Endothelial cell (in vitro differentiated cells): ENCODE measurements around the gene VIPR2. TPM values are rescaled to one million over a fixed set of nuclear protein-coding genes. Genes with fewer than 3 reads are reported as not detected.

Experiments used
- DNase-seq: peaks from one replicate; pipeline ENCODE4 v3.0.0; 2021; ENCODE audit warnings: low spot score
- H3K27ac Mint-ChIP-seq: one replicate; pipeline ENCODE4 v1.8.0; 2021; ENCODE audit warnings: mixed read lengths, inconsistent platforms; ENCODE audit not compliant: unreplicated experiment
- H3K27me3 Mint-ChIP-seq: one replicate; pipeline ENCODE4 v1.8.0; 2021; ENCODE audit warnings: mild to moderate bottlenecking, moderate library complexity, mixed read lengths, inconsistent platforms; ENCODE audit not compliant: unreplicated experiment
- H3K36me3 Mint-ChIP-seq: one replicate; pipeline ENCODE4 v1.8.0; 2021; ENCODE audit warnings: mild to moderate bottlenecking, low read depth, mixed read lengths, inconsistent platforms; ENCODE audit not compliant: unreplicated experiment
- H3K4me1 Mint-ChIP-seq: one replicate; pipeline ENCODE4 v1.8.0; 2021; ENCODE audit warnings: mild to moderate bottlenecking, mixed read lengths, inconsistent platforms; ENCODE audit not compliant: unreplicated experiment
- H3K4me3 Mint-ChIP-seq: one replicate; pipeline ENCODE4 v1.8.0; 2021; ENCODE audit warnings: mild to moderate bottlenecking, mixed read lengths, inconsistent platforms; ENCODE audit not compliant: unreplicated experiment
- H3K9me3 Mint-ChIP-seq: one replicate; pipeline ENCODE4 v1.8.0; 2021; ENCODE audit warnings: mixed read lengths, inconsistent platforms; ENCODE audit not compliant: unreplicated experiment
- CTCF ChIP-seq: fragments of 200-600 bp; sonication (generic); IDR thresholded peaks from one replicate; pipeline ENCODE4 v1.5.0; 2021; ENCODE audit warnings: antibody characterized with exemption; ENCODE audit not compliant: unreplicated experiment
- total RNA-seq: library from RNA; stranded (reverse); fragmentation: NEBNext Ultra II Directional; extraction: Animal tissue kit (Norgen Biotek cat#: 25700); gene quantifications from one replicate; pipeline ENCODE4 v1.2.1, GENCODE V29; 2021; ENCODE audit not compliant: unreplicated experiment

The VIPR2 gene
- total RNA-seq, 1 donor from 2014 or later: 2.4 TPM

GRCh38 chr7:159078911-159079270 is 65.8 kb downstream of the VIPR2 start:
- no peak for TF ChIP-seq CTCF
- Mint-ChIP-seq H3K4me3 (no peak overlapping the region), H3K27ac (no peak overlapping the region), H3K4me1 (no peaks in the 10 kb centered on the region), H3K9me3 (peaks cover 4% of the 10 kb centered on the region), H3K36me3 (no peaks in the 10 kb centered on the region), H3K27me3 (peaks cover 4% of the 10 kb centered on the region)
- DNase-seq: no peak

- no peak for TF ChIP-seq CTCF
- Mint-ChIP-seq H3K9me3 (peaks cover 4% of the 10 kb centered on the region), H3K4me1 (no peaks in the 10 kb centered on the region), H3K27ac (no peak overlapping the region), H3K27me3 (peaks cover 4% of the 10 kb centered on the region), H3K36me3 (no peaks in the 10 kb centered on the region), H3K4me3 (no peak overlapping the region)
- DNase-seq: no peak
These were observed 66.3 kb downstream of the VIPR2 start for GRCh38 chr7:159078193-159078910.

- no peaks in the 10 kb centered on the region for H3K9me3 Mint-ChIP-seq
- no peak overlapping the region for H3K27ac Mint-ChIP-seq
- no peak overlapping the region for H3K4me3 Mint-ChIP-seq
- DNase-seq: no peak
- no peaks in the 10 kb centered on the region for H3K4me1 Mint-ChIP-seq
- no peaks in the 10 kb centered on the region for H3K36me3 Mint-ChIP-seq
- H3K27me3 Mint-ChIP-seq: no peaks in the 10 kb centered on the region
- TF ChIP-seq CTCF: no peak
These were observed 68.3 kb downstream of the VIPR2 start for GRCh38 chr7:159076333-159076732.

- no peak overlapping the region for H3K27ac Mint-ChIP-seq
- H3K9me3 Mint-ChIP-seq: no peaks in the 10 kb centered on the region
- no peak for TF ChIP-seq CTCF
- no peak overlapping the region for H3K4me3 Mint-ChIP-seq
- H3K4me1 Mint-ChIP-seq: peaks cover 1% of the 10 kb centered on the region
- H3K36me3 Mint-ChIP-seq: no peaks in the 10 kb centered on the region
- no peaks in the 10 kb centered on the region for H3K27me3 Mint-ChIP-seq
- no peak for DNase-seq
These were observed 69.0 kb downstream of the VIPR2 start for GRCh38 chr7:159075563-159076238.

GRCh38 chr7:159071260-159071659 is 73.4 kb downstream of the VIPR2 start:
- no peak overlapping the region for H3K27ac Mint-ChIP-seq
- no peak for DNase-seq
- peaks cover 3% of the 10 kb centered on the region for H3K27me3 Mint-ChIP-seq

More at GRCh38 chr7:159071260-159071659, 73.4 kb downstream of the VIPR2 start:
- no peak overlapping the region for H3K4me3 Mint-ChIP-seq
- peaks cover 12% of the 10 kb centered on the region for H3K4me1 Mint-ChIP-seq
- H3K9me3 Mint-ChIP-seq: no peaks in the 10 kb centered on the region
- no peak for TF ChIP-seq CTCF
- H3K36me3 Mint-ChIP-seq: peaks cover 5% of the 10 kb centered on the region
